Measurements from ENCODE around the gene MRPL55. TPM values are rescaled to one million over a fixed set of nuclear protein-coding genes. Genes with fewer than 3 reads are reported as not detected.

Gene MRPL55
- total and polyA plus RNA-seq, 2 of the 13 experiments (the other 11 are each of a cell fraction or from before 2014, with no cell fraction given): 58.6 to 92.9 TPM

GRCh38 chr1:228131766-228132165 lies 22.7 kb upstream of the MRPL55 start:
- CTCF ChIA-PET (ENCODE audit: low intra/inter-chr PET ratio, low total read pairs): interaction anchor here (1.5 to 1.8 kb wide), 2 partner anchors 34 to 60 kb away, joined by 7 to 12 read pairs; partner anchors contain the start of gene IBA57
- no peak for DNase-seq (ENCODE audit: low spot score)
- H3K4me2 ChIP-seq (ENCODE audit: low read depth, low read length): no peak overlapping the region

More at GRCh38 chr1:228131766-228132165, 22.7 kb upstream of the MRPL55 start:
- TF ChIP-seq GMEB2 (CRISPR knock-in tag; IDR thresholded peaks at IDR 0.05; ENCODE audit: low read depth) (no peak), ZMYM2 (CRISPR knock-in tag; IDR thresholded peaks at IDR 0.05) (no peak), ZNF605 (CRISPR knock-in tag; IDR thresholded peaks at IDR 0.05) (no peak), ZNF652 (CRISPR knock-in tag; IDR thresholded peaks at IDR 0.05; ENCODE audit: borderline replicate concordance, low read depth) (no peak), SAP130 (CRISPR knock-in tag; IDR thresholded peaks at IDR 0.05; ENCODE audit: low read depth) (no peak), ZFAT (CRISPR knock-in tag; conservative IDR thresholded peaks at IDR 0.05) (no peak), ETV6 (CRISPR knock-in tag; conservative IDR thresholded peaks at IDR 0.05) (no peak), ZNF343 (CRISPR knock-in tag; IDR thresholded peaks at IDR 0.05) (no peak), CCDC6 (CRISPR knock-in tag; IDR thresholded peaks at IDR 0.05) (no peak), ZNF550 (CRISPR knock-in tag; IDR thresholded peaks at IDR 0.05; ENCODE audit: borderline replicate concordance) (no peak), NR2F1 (CRISPR knock-in tag; IDR thresholded peaks at IDR 0.05) (no peak), ZNF878 (CRISPR knock-in tag; IDR thresholded peaks at IDR 0.05) (no peak), CHD2 (IDR thresholded peaks at IDR 0.05; ENCODE audit: low read depth, low read length) (no peak), ISX (CRISPR knock-in tag; conservative IDR thresholded peaks at IDR 0.05) (no peak), IRF2 (CRISPR knock-in tag; IDR thresholded peaks at IDR 0.05) (no peak), POLR2G (IDR thresholded peaks at IDR 0.05; ENCODE audit: low read depth, low read length) (no peak), ZNF883 (CRISPR knock-in tag; IDR thresholded peaks at IDR 0.05; ENCODE audit: not compliant biosample characterization) (no peak), NFIC (IDR thresholded peaks at IDR 0.05; ENCODE audit: low read length) (no peak), ZNF468 (CRISPR knock-in tag; IDR thresholded peaks at IDR 0.05) (no peak)
- WGBS (ENCODE audit: low lambda C conversion rate): 2% methylated on average over 2 of the region's 2 CpGs
- 0 out of 2 replicates have a peak, but pooled peaks cover 4% of the 10 kb centered on the region for H3K4me1 ChIP-seq (ENCODE audit: insufficient read depth, low read length)
- no peak for FAIRE-seq
- H3K9ac ChIP-seq (ENCODE audit: insufficient read depth, low read depth, low read length): no peak overlapping the region
- in situ Hi-C loops (cut with HindIII; ENCODE audit: extremely low pct_ligation_motif_present, low pct_unique_long_range_greater_than_20kb): no loop called here
- peaks cover 0 to 8% of the 10 kb centered on the region in 2 experiments; a peak in 2 of 5 replicates for H3K27me3 ChIP-seq (ENCODE audit: control insufficient read depth in 1 of 2, insufficient read depth in 2 of 2, low read length in 2 of 2)
- H3K4me3 ChIP-seq (replicated peaks in 1 of 3; ENCODE audit: insufficient read depth in 1 of 3, low read depth in 2 of 3, low read length in 3 of 3): no peak overlapping the region; a peak in 1 of 6 replicates
- H4K20me1 ChIP-seq (ENCODE audit: insufficient read depth, low read length): no peaks in the 10 kb centered on the region
- no peaks in the 10 kb centered on the region for H3K79me2 ChIP-seq (ENCODE audit: insufficient read depth, low read length)
- BruUV-seq (replicated peaks): no TSS peak
- no peak overlapping the region for H3K27ac ChIP-seq (ENCODE audit: extremely low read length, insufficient read depth, low read length)
- no peaks in the 10 kb centered on the region for H3K36me3 ChIP-seq (replicated peaks in 1 of 2; ENCODE audit: control insufficient read depth in 1 of 2, insufficient read depth in 2 of 2, low read length in 2 of 2)
- POLR2A ChIA-PET: no interaction called here
- H3K9me3 ChIP-seq (ENCODE audit: low read length): no peaks in the 10 kb centered on the region
- no peak for ATAC-seq
- intact Hi-C loops (cut with micrococcal nuclease; ENCODE audit: unreplicated experiment): loop anchor here (1.0 to 2.0 kb wide), 4 partner anchors 9 to 60 kb away; partner anchors contain the start of gene GUK1
- H2AFZ ChIP-seq (ENCODE audit: low read length): no peak overlapping the region

All from HepG2 (cell line).